Hepatocyte (in vitro differentiated cells): ENCODE measurements around the gene LRBA. TPM values are rescaled to one million over a fixed set of nuclear protein-coding genes. Genes with fewer than 3 reads are reported as not detected.

ENCODE experiments used
- DNase-seq: peaks from one replicate; pipeline ENCODE4 v3.0.0-alpha.2; 2016; ENCODE audit warnings: low spot score
- H2AFZ ChIP-seq: fragments of 200-600 bp; sonication (generic); 2 replicates; pipeline ENCODE4 v1.6.0; 2016; ENCODE audit warnings: antibody characterized with exemption, mild to moderate bottlenecking
- H3K27ac ChIP-seq: fragments of 200-600 bp; sonication (generic); 2 replicates; pipeline ENCODE4 v1.5.1; 2016; ENCODE audit warnings: mild to moderate bottlenecking
- H3K27me3 ChIP-seq: fragments of 200-600 bp; sonication (generic); 2 replicates; pipeline ENCODE4 v1.6.1; 2016
- H3K36me3 ChIP-seq: fragments of 200-600 bp; sonication (generic); replicated peaks from 2 replicates; pipeline ENCODE4 v1.5.1; 2016; ENCODE audit warnings: low read depth; ENCODE audit not compliant: insufficient read depth
- H3K4me1 ChIP-seq: fragments of 200-600 bp; sonication (generic); 2 replicates; pipeline ENCODE4 v1.5.1; 2016; ENCODE audit warnings: mild to moderate bottlenecking, moderate library complexity; ENCODE audit not compliant: insufficient read depth
- H3K4me2 ChIP-seq: fragments of 200-600 bp; sonication (generic); 2 replicates; pipeline ENCODE4 v1.6.0; 2016
- H3K4me3 ChIP-seq: fragments of 200-600 bp; sonication (generic); 2 replicates; pipeline ENCODE4 v1.5.1; 2016; ENCODE audit warnings: mild to moderate bottlenecking
- H3K79me2 ChIP-seq: fragments of 200-600 bp; sonication (generic); 2 replicates; pipeline ENCODE4 v1.6.0; 2017; ENCODE audit warnings: mild to moderate bottlenecking
- H3K9me2 ChIP-seq: fragments of 200-600 bp; sonication (generic); replicated peaks from 2 replicates; pipeline ENCODE4 v1.6.0; 2017; ENCODE audit warnings: mild to moderate bottlenecking; ENCODE audit not compliant: insufficient read depth
- H3K9me3 ChIP-seq: fragments of 200-600 bp; sonication (generic); 2 replicates; pipeline ENCODE4 v1.5.1; 2016; ENCODE audit warnings: low read depth, mild to moderate bottlenecking
- H4K20me1 ChIP-seq: fragments of 200-600 bp; sonication (generic); 2 replicates; pipeline ENCODE4 v1.6.0; 2016; ENCODE audit warnings: mild to moderate bottlenecking; ENCODE audit not compliant: insufficient read depth, poor library complexity, severe bottlenecking
- CTCF ChIP-seq: fragments of 200-600 bp; sonication (generic); IDR thresholded peaks from 2 replicates; pipeline ENCODE4 v1.5.1; 2016; ENCODE audit warnings: antibody characterized with exemption, mild to moderate bottlenecking; ENCODE audit not compliant: poor library complexity
- EZH2 ChIP-seq: fragments of 200-600 bp; sonication (generic); IDR thresholded peaks from 2 replicates; pipeline ENCODE4 v1.6.1; 2016; ENCODE audit warnings: antibody characterized with exemption, mild to moderate bottlenecking, borderline replicate concordance
- EZH2phosphoT487 ChIP-seq: fragments of 200-600 bp; sonication (generic); IDR thresholded peaks from one replicate; pipeline ENCODE4 v1.6.1; 2018; ENCODE audit warnings: antibody characterized with exemption, mild to moderate bottlenecking, low read depth, moderate library complexity; ENCODE audit not compliant: unreplicated experiment, severe bottlenecking
- WGBS: methylation state at CpG from one replicate; pipeline ENCODE4 v1.1.6; 2016; ENCODE audit warnings: low lambda C conversion rate; ENCODE audit errors: missing lambda C conversion rate; 5-methylcytosine and 5-hydroxymethylcytosine counted together
- polyA plus RNA-seq: library from polyadenylated mRNA; unstranded; fragments of >200 nt; fragmentation: Nextera tagmentation; extraction: Ambion mirVana; gene quantifications from 2 replicates; pipeline ENCODE4 v1.2.1, GENCODE V29; 2016
- total RNA-seq: library from RNA; depleted of rRNA; stranded (reverse); fragments of >200 nt; gene quantifications from 2 replicates; pipeline ENCODE4 v1.2.3, GENCODE V29; 2014

The LRBA gene
- total and polyA plus RNA-seq, 2 experiments from 2014 or later: 14.1 to 69.4 TPM

- no peak for TF ChIP-seq EZH2phosphoT487
- no peak for TF ChIP-seq CTCF
- TF ChIP-seq EZH2: no peak
These were observed 162.9 kb downstream of the LRBA start for GRCh38 chr4:150852216-150852615.

GRCh38 chr4:150849016-150849415, 166.1 kb downstream of the LRBA start:
- DNase-seq: no peak
- Histone ChIP-seq H3K27me3 (no peaks in the 10 kb centered on the region), H3K4me2 (no peak overlapping the region), H4K20me1 (no peaks in the 10 kb centered on the region), H3K4me1 (no peaks in the 10 kb centered on the region), H3K79me2 (no peaks in the 10 kb centered on the region), H3K9me2 (no peaks in the 10 kb centered on the region), H3K27ac (no peak overlapping the region), H2AFZ (no peak overlapping the region), H3K9me3 (no peaks in the 10 kb centered on the region), H3K36me3 (no peaks in the 10 kb centered on the region), H3K4me3 (no peak overlapping the region)
- TF ChIP-seq EZH2 (no peak), CTCF (no peak), EZH2phosphoT487 (no peak)
- 92% methylated on average over 1 of the region's 1 CpG for WGBS

More at GRCh38 chr4:150852216-150852615, 162.9 kb downstream of the LRBA start:
- H2AFZ ChIP-seq: no peak overlapping the region
- DNase-seq: no peak
- no peaks in the 10 kb centered on the region for H3K27me3 ChIP-seq
- no peaks in the 10 kb centered on the region for H3K79me2 ChIP-seq
- H3K9me3 ChIP-seq: no peaks in the 10 kb centered on the region
- no peak overlapping the region for H3K4me2 ChIP-seq
- no peaks in the 10 kb centered on the region for H3K4me1 ChIP-seq
- H3K36me3 ChIP-seq: no peaks in the 10 kb centered on the region
- H3K9me2 ChIP-seq: no peaks in the 10 kb centered on the region
- H4K20me1 ChIP-seq: no peaks in the 10 kb centered on the region
- H3K4me3 ChIP-seq: no peak overlapping the region
- 80% methylated on average over 1 of the region's 1 CpG for WGBS
- H3K27ac ChIP-seq: no peak overlapping the region

GRCh38 chr4:150828159-150828558, 186.9 kb downstream of the LRBA start:
- Histone ChIP-seq H3K9me3 (no peaks in the 10 kb centered on the region), H3K27me3 (no peaks in the 10 kb centered on the region), H3K4me1 (no peaks in the 10 kb centered on the region), H3K4me2 (no peak overlapping the region), H3K4me3 (no peak overlapping the region), H3K27ac (no peak overlapping the region), H3K79me2 (no peaks in the 10 kb centered on the region), H3K9me2 (no peaks in the 10 kb centered on the region), H2AFZ (no peak overlapping the region), H3K36me3 (no peaks in the 10 kb centered on the region), H4K20me1 (no peaks in the 10 kb centered on the region)
- DNase-seq: no peak
- WGBS: 95% methylated on average over 8 of the region's 8 CpGs
- TF ChIP-seq EZH2 (no peak), CTCF (no peak), EZH2phosphoT487 (no peak)

GRCh38 chr4:150827226-150827625, 187.9 kb downstream of the LRBA start:
- Histone ChIP-seq H3K79me2 (no peaks in the 10 kb centered on the region), H3K9me3 (no peaks in the 10 kb centered on the region), H3K4me2 (no peak overlapping the region), H3K9me2 (no peaks in the 10 kb centered on the region), H3K4me1 (no peaks in the 10 kb centered on the region), H3K36me3 (no peaks in the 10 kb centered on the region), H3K27ac (no peak overlapping the region), H3K4me3 (no peak overlapping the region), H2AFZ (no peak overlapping the region), H4K20me1 (no peaks in the 10 kb centered on the region), H3K27me3 (no peaks in the 10 kb centered on the region)
- no peak for DNase-seq
- 100% methylated on average over 1 of the region's 1 CpG for WGBS
- no peak for TF ChIP-seq CTCF
